Measurements from ENCODE around the gene KCTD17.

GRCh38 chr22:37010174-37010573, 41.4 kb upstream of the KCTD17 start:
- TF ChIP-seq NFRKB (IDR thresholded peaks at IDR 0.05): no peak
- no peak for TF ChIP-seq FOXM1 (IDR thresholded peaks at IDR 0.05; ENCODE audit: borderline replicate concordance)
- TF ChIP-seq LEF1 (IDR thresholded peaks at IDR 0.05; ENCODE audit: borderline replicate concordance): no peak
- no peak for TF ChIP-seq BHLHE40 (IDR thresholded peaks at IDR 0.05; ENCODE audit: borderline replicate concordance)
- TF ChIP-seq SUZ12 (IDR thresholded peaks at IDR 0.05): no peak
- no peak for TF ChIP-seq ELF4 (IDR thresholded peaks at IDR 0.05)
- TF ChIP-seq TARDBP (IDR thresholded peaks at IDR 0.05): no peak

Data from HEK293T (cell line).